ENCODE results near the gene DRGX.

Gene DRGX

GRCh38 chr10:49338604-49339003, 57.3 kb downstream of the DRGX start:
- TF ChIP-seq MAX (IDR thresholded peaks at IDR 0.05; ENCODE audit: low read depth, low read length) (no peak), POLR2A (IDR thresholded peaks at IDR 0.05; ENCODE audit: extremely low read depth, insufficient read length) (no peak), MYC (IDR thresholded peaks at IDR 0.05; ENCODE audit: low read depth, low read length) (no peak), CTCF (IDR thresholded peaks at IDR 0.05; ENCODE audit: low read depth, low read length) (no peak)
- no peak for DNase-seq (ENCODE audit: low read depth)
- H3K4me3 ChIP-seq (ENCODE audit: low read depth, low read length) = no peak overlapping the region

GRCh38 chr10:49335364-49335972, 60.4 kb downstream of the DRGX start:
- H3K4me3 ChIP-seq (ENCODE audit: low read depth, low read length) = no peak overlapping the region
- no peak for TF ChIP-seq CTCF (IDR thresholded peaks at IDR 0.05; ENCODE audit: low read depth, low read length)
- TF ChIP-seq MYC (IDR thresholded peaks at IDR 0.05; ENCODE audit: low read depth, low read length) = no peak
- no peak for TF ChIP-seq MAX (IDR thresholded peaks at IDR 0.05; ENCODE audit: low read depth, low read length)
- no peak for TF ChIP-seq POLR2A (IDR thresholded peaks at IDR 0.05; ENCODE audit: extremely low read depth, insufficient read length)
- DNase-seq (ENCODE audit: low read depth) = peak; percentile 46

GRCh38 chr10:49334964-49335363, 60.9 kb downstream of the DRGX start:
- no peak for TF ChIP-seq POLR2A (IDR thresholded peaks at IDR 0.05; ENCODE audit: extremely low read depth, insufficient read length)
- no peak for TF ChIP-seq CTCF (IDR thresholded peaks at IDR 0.05; ENCODE audit: low read depth, low read length)
- no peak for TF ChIP-seq MYC (IDR thresholded peaks at IDR 0.05; ENCODE audit: low read depth, low read length)
- TF ChIP-seq MAX (IDR thresholded peaks at IDR 0.05; ENCODE audit: low read depth, low read length) = no peak
- DNase-seq (ENCODE audit: low read depth) = no peak

GRCh38 chr10:49333192-49333591, 62.7 kb downstream of the DRGX start:
- no peak for DNase-seq (ENCODE audit: low read depth)
- no peak for TF ChIP-seq MYC (IDR thresholded peaks at IDR 0.05; ENCODE audit: low read depth, low read length)
- TF ChIP-seq CTCF (IDR thresholded peaks at IDR 0.05; ENCODE audit: low read depth, low read length) = no peak
- no peak for TF ChIP-seq POLR2A (IDR thresholded peaks at IDR 0.05; ENCODE audit: extremely low read depth, insufficient read length)
- TF ChIP-seq MAX (IDR thresholded peaks at IDR 0.05; ENCODE audit: low read depth, low read length) = no peak
- H3K4me3 ChIP-seq (ENCODE audit: low read depth, low read length) = no peak overlapping the region

More at GRCh38 chr10:49334964-49335363, 60.9 kb downstream of the DRGX start:
- H3K4me3 ChIP-seq (ENCODE audit: low read depth, low read length) = no peak overlapping the region

- TF ChIP-seq MAX (IDR thresholded peaks at IDR 0.05; ENCODE audit: low read depth, low read length) (no peak), CTCF (IDR thresholded peaks at IDR 0.05; ENCODE audit: low read depth, low read length) (no peak), MYC (IDR thresholded peaks at IDR 0.05; ENCODE audit: low read depth, low read length) (no peak), POLR2A (IDR thresholded peaks at IDR 0.05; ENCODE audit: extremely low read depth, insufficient read length) (no peak)
- DNase-seq (ENCODE audit: low read depth) = no peak
- H3K4me3 ChIP-seq (ENCODE audit: low read depth, low read length) = no peak overlapping the region
These were observed 63.1 kb downstream of the DRGX start for GRCh38 chr10:49332768-49333167.

Data from NB4 (cell line).